UCSD-AML1 (cell line): ENCODE results near the gene KPNA2.

ENCODE experiments used
- DNase-seq: peaks from one replicate; lab custom pipeline; 2025; ENCODE audit not compliant: unreplicated experiment; lab: John Stamatoyannopoulos, UW

KPNA2 gene

DNA sequence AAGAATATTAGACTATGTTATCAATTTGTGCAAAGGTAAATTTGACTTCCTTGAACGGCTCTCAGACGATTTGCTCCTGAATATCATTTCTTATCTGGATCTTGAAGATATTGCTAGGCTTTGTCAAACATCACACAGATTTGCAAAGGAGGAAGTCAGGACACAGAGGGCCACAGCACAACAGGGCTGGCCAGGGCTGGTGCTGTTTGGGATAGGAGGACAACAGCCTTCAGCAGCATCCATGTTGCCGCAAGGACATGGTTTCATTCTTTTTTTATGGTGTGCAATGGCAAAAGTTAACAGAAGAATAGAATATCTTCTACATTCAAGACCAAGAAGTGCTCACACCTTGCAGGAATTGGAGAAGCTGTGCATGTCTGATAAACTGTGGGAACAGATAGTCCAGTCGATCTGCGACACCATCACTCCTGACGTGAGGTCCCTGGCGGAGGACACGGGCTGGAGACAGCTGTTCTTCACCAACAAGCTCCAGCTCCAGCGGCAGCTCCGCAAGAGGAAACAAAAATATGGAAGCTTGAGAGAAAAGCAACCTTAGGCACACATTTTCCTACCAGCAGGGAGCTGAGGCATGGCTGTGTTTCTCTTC is 59.8 kb downstream of the KPNA2 start:
- no peak for DNase-seq

GRCh38 chr17:68096111-68096510 is 60.6 kb downstream of the KPNA2 start:
- DNase-seq: no peak
